GM12865 (cell line): ENCODE results near the gene FRMPD4.

ENCODE experiments used
- DNase-seq: peaks from one replicate; pipeline ENCODE4 v3.0.0; 2010; ENCODE audit warnings: low read depth
- H3K4me3 ChIP-seq: 2 replicates; pipeline ENCODE4 v1.5.1; 2011; ENCODE audit warnings: mild to moderate bottlenecking, low read depth, low read length, control low read depth
- TF ChIP-seq, protein P1 (sequence below): IDR thresholded peaks from 2 replicates; pipeline ENCODE4 v1.5.1; 2011; ENCODE audit warnings: low read length, control low read depth, low read depth, inconsistent platforms; ENCODE audit not compliant: insufficient read depth; ENCODE audit errors: missing control alignments

FRMPD4 gene

DNA sequence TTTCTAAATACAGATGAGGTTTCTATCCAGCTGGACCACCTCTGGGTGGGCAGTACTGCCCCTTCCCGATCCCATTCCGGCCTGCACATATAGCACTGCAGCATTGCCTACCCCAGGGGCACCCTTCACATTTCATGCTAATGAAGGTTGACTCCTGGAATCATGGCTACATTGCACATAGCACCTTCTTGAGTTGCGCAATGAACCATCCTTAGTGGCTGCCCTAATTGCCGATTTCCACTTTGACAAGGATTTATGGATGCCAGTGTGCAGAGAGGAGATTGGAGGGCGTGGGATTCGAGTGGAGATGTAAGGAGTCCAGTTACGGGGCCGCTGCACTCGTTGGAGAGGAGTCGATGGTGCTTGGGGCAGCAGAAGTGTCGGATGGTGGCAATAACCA, 229.0 kb downstream of the FRMPD4 start:
- H3K4me3 ChIP-seq: no peak overlapping the region
- no peak for DNase-seq
- TF ChIP-seq, protein P1, sequence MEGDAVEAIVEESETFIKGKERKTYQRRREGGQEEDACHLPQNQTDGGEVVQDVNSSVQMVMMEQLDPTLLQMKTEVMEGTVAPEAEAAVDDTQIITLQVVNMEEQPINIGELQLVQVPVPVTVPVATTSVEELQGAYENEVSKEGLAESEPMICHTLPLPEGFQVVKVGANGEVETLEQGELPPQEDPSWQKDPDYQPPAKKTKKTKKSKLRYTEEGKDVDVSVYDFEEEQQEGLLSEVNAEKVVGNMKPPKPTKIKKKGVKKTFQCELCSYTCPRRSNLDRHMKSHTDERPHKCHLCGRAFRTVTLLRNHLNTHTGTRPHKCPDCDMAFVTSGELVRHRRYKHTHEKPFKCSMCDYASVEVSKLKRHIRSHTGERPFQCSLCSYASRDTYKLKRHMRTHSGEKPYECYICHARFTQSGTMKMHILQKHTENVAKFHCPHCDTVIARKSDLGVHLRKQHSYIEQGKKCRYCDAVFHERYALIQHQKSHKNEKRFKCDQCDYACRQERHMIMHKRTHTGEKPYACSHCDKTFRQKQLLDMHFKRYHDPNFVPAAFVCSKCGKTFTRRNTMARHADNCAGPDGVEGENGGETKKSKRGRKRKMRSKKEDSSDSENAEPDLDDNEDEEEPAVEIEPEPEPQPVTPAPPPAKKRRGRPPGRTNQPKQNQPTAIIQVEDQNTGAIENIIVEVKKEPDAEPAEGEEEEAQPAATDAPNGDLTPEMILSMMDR: no peak

DNA sequence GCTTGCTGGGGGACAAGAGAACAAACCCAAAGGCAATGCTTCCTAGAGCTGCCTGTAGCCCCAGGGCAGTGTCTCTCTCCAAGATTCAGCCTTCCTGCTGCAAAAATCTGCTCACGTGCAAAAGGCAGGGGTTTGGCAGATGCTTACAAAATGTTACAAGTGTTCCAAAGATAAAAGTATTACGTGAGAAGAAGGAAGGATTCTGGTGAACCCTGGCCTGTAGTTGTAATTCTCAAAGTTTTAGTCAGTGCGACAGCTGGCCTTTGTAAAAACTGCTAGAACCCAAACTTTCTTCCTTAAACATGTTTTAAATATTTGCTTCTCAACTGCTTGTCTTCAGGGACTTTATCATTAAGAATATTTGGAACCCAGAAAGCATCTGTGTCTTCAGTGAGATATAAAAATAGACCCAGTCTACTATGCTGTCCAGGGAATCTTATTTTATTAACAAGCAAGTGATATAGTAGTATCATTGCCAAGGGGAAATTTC, 232.3 kb downstream of the FRMPD4 start:
- DNase-seq: no peak

DNA sequence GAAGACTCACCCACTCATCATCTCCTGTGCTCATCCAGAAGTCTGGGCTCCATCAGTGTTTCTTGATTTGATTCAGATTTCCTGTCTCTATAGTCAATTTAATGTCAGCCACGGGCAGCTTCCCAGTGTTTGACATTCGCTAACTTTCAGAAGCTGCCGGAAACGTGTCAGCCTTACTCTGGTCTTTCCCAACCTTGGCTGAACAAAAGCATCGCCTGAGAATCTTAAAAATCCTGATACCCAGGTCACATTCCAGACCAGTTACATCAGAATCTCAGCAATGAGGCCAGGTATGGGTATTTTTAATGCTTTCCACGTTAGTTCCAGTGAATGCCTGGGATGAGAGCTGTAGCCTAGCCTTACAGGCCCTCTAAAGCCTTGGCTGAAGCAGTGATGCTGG, 233.8 kb downstream of the FRMPD4 start:
- DNase-seq: no peak
- TF ChIP-seq, protein P1: no peak
- H3K4me3 ChIP-seq: no peak overlapping the region

More for the DNA sequence above, 232.3 kb downstream of the FRMPD4 start:
- TF ChIP-seq, protein P1: no peak
- H3K4me3 ChIP-seq: no peak overlapping the region

DNA sequence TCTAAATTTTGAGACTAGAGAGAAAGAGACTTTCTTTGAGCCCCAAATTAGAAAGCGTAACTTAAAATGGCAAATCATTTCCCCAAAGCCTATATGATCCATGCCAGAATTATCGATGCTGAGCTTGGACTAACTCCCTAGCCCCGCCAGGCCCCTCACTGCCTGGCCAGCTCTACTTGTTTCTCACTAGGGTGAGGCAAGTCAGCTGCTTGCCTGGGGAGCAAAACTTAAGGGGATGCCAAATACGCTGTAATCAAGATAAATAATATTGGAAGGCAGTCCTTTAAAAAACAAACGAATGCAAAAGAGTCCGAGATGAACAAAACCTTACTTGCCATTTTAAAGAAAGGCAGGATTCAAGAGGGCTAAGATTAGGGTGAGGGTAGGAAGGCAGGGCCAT, 236.0 kb downstream of the FRMPD4 start:
- no peak overlapping the region for H3K4me3 ChIP-seq
- TF ChIP-seq, protein P1: no peak
- DNase-seq: no peak

DNA sequence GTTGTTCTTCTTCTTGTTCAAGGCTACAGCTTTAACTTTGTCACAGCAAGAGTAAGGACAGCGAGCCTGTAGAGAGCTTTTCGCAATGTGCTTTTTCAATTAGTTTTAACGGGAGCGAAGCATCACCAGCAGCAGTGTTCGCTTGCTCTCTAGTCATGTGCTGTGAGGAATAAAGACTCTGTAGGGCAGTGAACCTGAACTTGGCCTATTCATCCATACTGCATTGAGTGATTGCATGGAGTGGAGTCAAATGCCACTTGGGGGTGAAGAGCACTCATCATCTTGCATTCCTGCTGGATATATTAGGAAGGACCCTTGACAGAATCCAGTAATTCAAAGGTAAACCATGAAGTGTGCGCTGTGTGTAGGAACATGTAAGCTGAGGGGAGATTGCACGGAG, 240.0 kb downstream of the FRMPD4 start:
- DNase-seq: no peak
- TF ChIP-seq, protein P1: no peak
- H3K4me3 ChIP-seq: no peak overlapping the region

DNA sequence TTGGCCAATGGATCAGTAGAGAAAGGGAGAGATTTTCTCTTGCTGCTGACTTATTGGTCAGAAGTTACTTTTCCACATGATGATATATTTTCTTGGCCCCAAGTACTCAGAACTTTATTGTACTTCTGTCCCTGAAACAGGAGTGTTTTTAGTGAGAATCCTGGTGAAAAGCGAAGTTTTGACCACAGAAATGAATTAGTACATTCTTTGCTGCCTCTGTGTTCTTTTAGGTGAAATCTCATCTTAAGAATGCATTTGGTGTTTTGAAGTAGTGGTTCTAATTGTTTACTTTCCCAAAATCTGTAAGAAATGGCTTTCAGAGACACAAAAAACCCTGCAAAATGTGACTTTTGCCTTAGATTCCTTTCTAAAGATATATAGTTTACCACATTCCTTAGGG, 240.4 kb downstream of the FRMPD4 start:
- TF ChIP-seq, protein P1: no peak
- H3K4me3 ChIP-seq: no peak overlapping the region
- no peak for DNase-seq

DNA sequence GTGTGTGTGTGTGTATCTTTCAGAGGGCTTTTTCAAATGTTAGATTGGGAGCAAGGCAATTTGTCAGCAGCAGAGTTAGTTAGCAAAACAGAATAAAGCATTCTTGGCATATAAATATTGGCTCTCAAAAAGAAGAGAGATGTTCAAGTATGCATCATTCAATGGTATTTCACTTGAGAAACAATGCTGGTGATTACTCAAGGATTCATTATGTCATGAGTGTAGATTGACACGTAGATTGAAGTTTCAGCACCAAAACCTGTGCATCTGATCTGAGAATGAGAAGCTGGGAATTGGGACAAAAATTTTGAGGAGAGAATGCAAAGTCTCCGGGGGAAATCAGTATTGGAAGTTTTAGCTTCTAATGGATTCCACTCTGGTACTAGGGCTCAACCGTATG, 241.4 kb downstream of the FRMPD4 start:
- TF ChIP-seq, protein P1: no peak
- DNase-seq: no peak

More for the DNA sequence above, 241.4 kb downstream of the FRMPD4 start:
- no peak overlapping the region for H3K4me3 ChIP-seq
